Fibroblast of lung (primary cell): ENCODE data around the gene HIVEP3. TPM values are rescaled to one million over a fixed set of nuclear protein-coding genes. Genes with fewer than 3 reads are reported as not detected.

Experiments used
- DNase-seq, 2 donors: peaks; one replicate each; pipeline versions ENCODE4 v3.0.0 to v3.0.0-alpha.2; 2010; ENCODE audit warnings: low read depth in 2 of 2
- H2AFZ ChIP-seq: 2 replicates; pipeline ENCODE4 v1.5.1; 2012; ENCODE audit warnings: low read length, control low read depth, inconsistent platforms
- H3K27ac ChIP-seq: 2 replicates; pipeline ENCODE4 v1.5.1; 2011; ENCODE audit warnings: low read length, control low read depth; ENCODE audit not compliant: insufficient read depth
- H3K27me3 ChIP-seq: 2 replicates; pipeline ENCODE4 v1.5.1; 2011; ENCODE audit warnings: mild to moderate bottlenecking, low read length; ENCODE audit not compliant: control insufficient read depth, insufficient read depth
- H3K36me3 ChIP-seq: 2 replicates; pipeline ENCODE4 v1.5.1; 2011; ENCODE audit warnings: low read length; ENCODE audit not compliant: control insufficient read depth, insufficient read depth
- H3K4me1 ChIP-seq: 2 replicates; pipeline ENCODE4 v1.5.1; 2011; ENCODE audit warnings: low read length; ENCODE audit not compliant: control insufficient read depth, insufficient read depth; ENCODE audit errors: extremely low read depth
- H3K4me2 ChIP-seq: 2 replicates; pipeline ENCODE4 v1.5.1; 2011; ENCODE audit warnings: low read length, control low read depth; ENCODE audit not compliant: insufficient read depth; ENCODE audit errors: extremely low read depth
- H3K4me3 ChIP-seq, 4 experiments: fragments of 200-600 bp in 1 of 4; sonication (generic) in 1 of 4; replicated peaks in 1 of 4; 2 replicates each; pipeline ENCODE4 v1.5.1; 2011 to 2016; ENCODE audit warnings: low read length in 4 of 4, low read depth in 3 of 4, mild to moderate bottlenecking in 3 of 4, control low read depth in 2 of 4, inconsistent platforms in 1 of 4, mixed read lengths in 1 of 4; ENCODE audit not compliant: insufficient read depth in 1 of 4; ENCODE audit errors: control extremely low read depth in 1 of 4
- H3K79me2 ChIP-seq: 2 replicates; pipeline ENCODE4 v1.5.1; 2012; ENCODE audit warnings: mild to moderate bottlenecking, low read length, inconsistent platforms; ENCODE audit not compliant: control insufficient read depth, insufficient read depth
- H3K9ac ChIP-seq: 2 replicates; pipeline ENCODE4 v1.5.1; 2011; ENCODE audit warnings: mild to moderate bottlenecking, low read length, control low read depth; ENCODE audit not compliant: insufficient read depth
- H3K9me3 ChIP-seq: 2 replicates; pipeline ENCODE4 v1.5.1; 2012; ENCODE audit warnings: low read depth, low read length; ENCODE audit not compliant: control insufficient read depth, insufficient read depth
- H4K20me1 ChIP-seq: 2 replicates; pipeline ENCODE4 v1.5.1; 2011; ENCODE audit warnings: low read length; ENCODE audit not compliant: control insufficient read depth, insufficient read depth; ENCODE audit errors: extremely low read depth
- EZH2 ChIP-seq: IDR thresholded peaks from 2 replicates; pipeline ENCODE4 v1.5.1; 2012; ENCODE audit warnings: low read length, control low read depth, mild to moderate bottlenecking; ENCODE audit errors: missing control alignments
- polyA plus RNA-seq, 2 donors: library from polyadenylated mRNA; depleted of rRNA in 1 of 2; stranded (reverse) in 1 of 2; unstranded in 1 of 2; fragments of >200 nt; gene quantifications; 2 replicates each; pipeline ENCODE4 v1.2.1, GENCODE V29; 2011 to 2012; ENCODE audit warnings: missing spikeins in 1 of 2
- total RNA-seq: library from RNA; depleted of rRNA; stranded (reverse); fragments of >200 nt; gene quantifications from 2 replicates; pipeline ENCODE4 v1.2.1, GENCODE V29; 2014
- TF ChIP-seq, protein P1 (sequence below), 2 donors: IDR thresholded peaks in 1 of 2; conservative IDR thresholded peaks in 1 of 2; 1 replicate in 1 of 2; 2 replicates in 1 of 2; pipeline ENCODE4 v1.5.1; 2011 to 2012; ENCODE audit warnings: low read length in 2 of 2, control low read depth in 1 of 2, inconsistent platforms in 1 of 2, low read depth in 1 of 2, mild to moderate bottlenecking in 1 of 2

The HIVEP3 gene
- total and polyA plus RNA-seq, 2 donors (not counting 1 experiment from before 2014, with no cell fraction given): 0.83 to 3.2 TPM

DNA sequence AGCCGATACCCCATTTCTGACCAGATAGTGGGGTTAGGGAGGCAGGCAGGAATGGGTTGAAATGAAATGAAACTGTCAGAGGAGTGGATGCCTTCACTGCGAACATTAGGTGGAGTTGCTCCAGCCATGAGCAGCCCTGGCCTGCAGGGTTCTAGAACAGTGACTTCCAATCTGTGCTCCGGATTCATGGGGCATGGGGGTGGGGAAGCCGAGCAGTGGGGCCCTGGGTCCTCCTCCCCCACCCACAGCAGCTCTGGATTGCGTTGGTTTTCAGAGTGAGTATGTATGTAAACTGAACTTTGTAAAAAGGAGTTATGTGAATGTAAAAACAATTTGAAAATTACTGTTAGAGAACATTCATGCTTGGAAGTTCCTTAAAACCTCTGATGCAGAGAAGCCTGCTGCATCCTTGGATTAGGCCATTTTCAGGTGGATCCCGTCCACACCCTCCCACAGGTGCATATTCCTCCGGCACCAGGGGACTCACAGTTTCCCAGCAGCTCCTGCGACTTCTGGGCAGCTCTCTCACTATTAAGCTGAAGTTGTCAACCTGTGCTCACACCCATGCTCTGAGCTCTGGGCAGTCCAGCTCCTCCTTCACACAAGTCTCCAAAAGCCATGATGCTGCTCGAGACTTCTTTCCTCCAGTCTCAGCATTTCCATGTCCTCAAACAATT lies 379.8 kb downstream of the HIVEP3 start:
- Histone ChIP-seq H3K27ac (no peak overlapping the region), H3K9me3 (no peaks in the 10 kb centered on the region), H3K36me3 (no peaks in the 10 kb centered on the region), H4K20me1 (no peaks in the 10 kb centered on the region), H3K4me1 (peaks cover 5% of the 10 kb centered on the region), H2AFZ (no peak overlapping the region), H3K27me3 (no peaks in the 10 kb centered on the region), H3K4me3 (no peak overlapping the region), H3K4me2 (no peak overlapping the region), H3K79me2 (no peaks in the 10 kb centered on the region), H3K9ac (no peak overlapping the region)
- TF ChIP-seq EZH2: no peak
- TF ChIP-seq, protein P1, sequence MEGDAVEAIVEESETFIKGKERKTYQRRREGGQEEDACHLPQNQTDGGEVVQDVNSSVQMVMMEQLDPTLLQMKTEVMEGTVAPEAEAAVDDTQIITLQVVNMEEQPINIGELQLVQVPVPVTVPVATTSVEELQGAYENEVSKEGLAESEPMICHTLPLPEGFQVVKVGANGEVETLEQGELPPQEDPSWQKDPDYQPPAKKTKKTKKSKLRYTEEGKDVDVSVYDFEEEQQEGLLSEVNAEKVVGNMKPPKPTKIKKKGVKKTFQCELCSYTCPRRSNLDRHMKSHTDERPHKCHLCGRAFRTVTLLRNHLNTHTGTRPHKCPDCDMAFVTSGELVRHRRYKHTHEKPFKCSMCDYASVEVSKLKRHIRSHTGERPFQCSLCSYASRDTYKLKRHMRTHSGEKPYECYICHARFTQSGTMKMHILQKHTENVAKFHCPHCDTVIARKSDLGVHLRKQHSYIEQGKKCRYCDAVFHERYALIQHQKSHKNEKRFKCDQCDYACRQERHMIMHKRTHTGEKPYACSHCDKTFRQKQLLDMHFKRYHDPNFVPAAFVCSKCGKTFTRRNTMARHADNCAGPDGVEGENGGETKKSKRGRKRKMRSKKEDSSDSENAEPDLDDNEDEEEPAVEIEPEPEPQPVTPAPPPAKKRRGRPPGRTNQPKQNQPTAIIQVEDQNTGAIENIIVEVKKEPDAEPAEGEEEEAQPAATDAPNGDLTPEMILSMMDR (conservative IDR thresholded peaks at IDR 0.05 in 1 of 2, IDR thresholded peaks at IDR 0.05 in 1 of 2; ENCODE audit: low read depth in 1 of 2, low read length in 2 of 2): no peak
- no peak for DNase-seq

DNA sequence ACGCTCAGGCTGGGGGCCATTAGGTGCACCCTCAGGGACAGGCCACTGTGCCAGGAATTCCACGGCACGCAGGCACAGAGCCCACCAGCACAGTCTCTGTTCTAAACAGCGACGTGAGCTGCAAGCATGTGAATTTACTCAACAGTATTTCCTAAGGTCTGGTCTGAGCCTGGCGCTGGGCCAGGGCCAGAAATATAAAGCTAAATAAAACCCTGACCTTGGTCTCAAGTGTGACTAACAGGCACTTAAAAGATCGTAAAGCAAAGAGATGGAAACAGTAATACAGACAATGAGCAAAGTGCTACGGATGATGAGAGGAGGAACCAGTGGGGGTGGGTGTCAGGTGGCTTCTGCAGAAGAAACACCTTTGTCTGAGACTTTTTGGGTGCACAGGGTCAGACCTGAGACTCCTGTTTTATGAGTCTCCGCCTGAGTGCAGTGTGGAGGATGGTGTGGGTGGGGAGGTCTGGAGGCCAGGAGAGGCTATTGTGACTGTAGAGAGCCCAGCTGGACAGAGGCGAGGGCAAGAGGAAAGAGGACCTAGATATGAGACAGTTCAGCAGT lies 380.9 kb downstream of the HIVEP3 start:
- TF ChIP-seq EZH2: no peak
- TF ChIP-seq, protein P1 (conservative IDR thresholded peaks at IDR 0.05 in 1 of 2, IDR thresholded peaks at IDR 0.05 in 1 of 2; ENCODE audit: low read depth in 1 of 2, low read length in 2 of 2): no peak
- no peak overlapping the region for H3K9ac ChIP-seq
- H3K4me3 ChIP-seq: no peak overlapping the region
- no peaks in the 10 kb centered on the region for H3K79me2 ChIP-seq
- peaks cover 5% of the 10 kb centered on the region for H3K4me1 ChIP-seq
- H2AFZ ChIP-seq: no peak overlapping the region
- H4K20me1 ChIP-seq: no peaks in the 10 kb centered on the region
- H3K27me3 ChIP-seq: no peaks in the 10 kb centered on the region
- DNase-seq: peak; percentile 77 to 90
- no peak overlapping the region for H3K27ac ChIP-seq
- no peak overlapping the region for H3K4me2 ChIP-seq
- H3K36me3 ChIP-seq: no peaks in the 10 kb centered on the region
- H3K9me3 ChIP-seq: no peaks in the 10 kb centered on the region

DNA sequence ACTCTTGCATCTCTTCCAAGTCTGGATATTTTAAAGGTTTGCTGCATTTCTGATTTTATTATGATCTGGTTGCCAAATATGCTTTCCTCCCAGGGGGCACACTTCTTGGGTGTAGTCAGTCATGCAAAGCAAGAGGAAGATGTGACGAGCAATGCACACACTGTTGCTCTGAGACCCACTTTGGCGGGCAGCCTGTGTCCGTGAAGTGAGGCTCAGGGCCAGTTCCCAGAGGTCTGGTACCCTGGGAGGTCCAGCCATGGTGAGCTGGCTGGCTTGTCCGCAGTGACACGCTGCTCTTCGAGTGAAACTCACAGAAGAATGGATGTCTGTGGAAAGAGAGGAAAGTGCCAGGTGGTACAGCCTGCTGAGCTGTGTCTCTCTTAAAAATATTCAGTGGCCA lies 381.5 kb downstream of the HIVEP3 start:
- peak in 1 of 2 donors; percentile 21 for DNase-seq
- Histone ChIP-seq H3K79me2 (no peaks in the 10 kb centered on the region), H3K4me1 (peaks cover 5% of the 10 kb centered on the region), H3K27ac (no peak overlapping the region), H3K9ac (no peak overlapping the region), H3K36me3 (no peaks in the 10 kb centered on the region), H3K27me3 (no peaks in the 10 kb centered on the region), H4K20me1 (no peaks in the 10 kb centered on the region), H3K4me2 (no peak overlapping the region), H3K4me3 (no peak overlapping the region), H2AFZ (no peak overlapping the region), H3K9me3 (no peaks in the 10 kb centered on the region)
- TF ChIP-seq EZH2: no peak
- TF ChIP-seq, protein P1 (conservative IDR thresholded peaks at IDR 0.05 in 1 of 2, IDR thresholded peaks at IDR 0.05 in 1 of 2; ENCODE audit: low read depth in 1 of 2, low read length in 2 of 2): no peak
